K562 (cell line): Measurements from ENCODE around the gene LCA5. TPM values are rescaled to one million over a fixed set of nuclear protein-coding genes. Genes with fewer than 3 reads are reported as not detected.

ENCODE experiments used
- EP300 ChIP-seq: IDR thresholded peaks from 2 replicates; pipeline ENCODE4 v1.6.1; 2012; ENCODE audit warnings: low read length, improper control_type of control experiment
- HDAC6 ChIP-seq: IDR thresholded peaks from 2 replicates; pipeline ENCODE4 v1.6.1; 2012; ENCODE audit warnings: low read depth, mild to moderate bottlenecking, control low read depth, inconsistent platforms, low read length, moderate library complexity
- HNRNPLL ChIP-seq: fragments of 200-400 bp; formaldehyde crosslinking; IDR thresholded peaks from 2 replicates; pipeline ENCODE4 v1.6.1; 2017; ENCODE audit warnings: low read length, low read depth, mild to moderate bottlenecking; ENCODE audit not compliant: poor library complexity, severe bottlenecking
- KDM2B ChIP-seq: fragments of 250-450 bp; sonication (Bioruptor Pico); IDR thresholded peaks from 2 replicates; pipeline ENCODE4 v1.8.0; 2021; ENCODE audit warnings: mild to moderate bottlenecking, moderate library complexity
- MCM2 ChIP-seq: fragments of 450-650 bp; IDR thresholded peaks from 2 replicates; pipeline ENCODE4 v1.6.1; 2017; ENCODE audit warnings: low read depth, mild to moderate bottlenecking
- MED1 ChIP-seq: sonication (generic); formaldehyde crosslinking; IDR thresholded peaks from 2 replicates; pipeline ENCODE4 v1.8.1; 2023; ENCODE audit warnings: missing genetic modification reagents, borderline replicate concordance
- PTBP1 ChIP-seq: fragments of 200-400 bp; formaldehyde crosslinking; IDR thresholded peaks from 2 replicates; pipeline ENCODE4 v1.6.1; 2017; ENCODE audit warnings: low read depth, low read length
- RBBP5 ChIP-seq: fragments of 200-600 bp; sonication (generic); IDR thresholded peaks from 2 replicates; pipeline ENCODE4 v1.6.1; 2012; ENCODE audit warnings: borderline replicate concordance, mild to moderate bottlenecking, low read length, control low read depth, inconsistent platforms; ENCODE audit not compliant: insufficient read depth, poor library complexity, severe bottlenecking
- RBM14 ChIP-seq: fragments of 200-400 bp; formaldehyde crosslinking; IDR thresholded peaks from 2 replicates; pipeline ENCODE4 v1.6.1; 2018; ENCODE audit warnings: low read depth, mild to moderate bottlenecking, low read length, moderate library complexity, borderline replicate concordance; ENCODE audit not compliant: insufficient read depth
- SNAPC5 ChIP-seq: fragments of 250-450 bp; sonication (Bioruptor Pico); IDR thresholded peaks from 2 replicates; pipeline ENCODE4 v1.8.0; 2021; ENCODE audit warnings: moderate library complexity, mild to moderate bottlenecking, inconsistent platforms
- SPI1 ChIP-seq: IDR thresholded peaks from 2 replicates; pipeline ENCODE4 v1.6.1; 2011; ENCODE audit warnings: low read depth, low read length, control low read depth, borderline replicate concordance
- SRF ChIP-seq, 2 experiments: fragments of 250-450, 450-650 bp in 1 of 2; sonication (Bioruptor Pico) in 1 of 2; sonication (generic) in 1 of 2; formaldehyde crosslinking; IDR thresholded peaks; 2 replicates each; pipeline versions ENCODE4 v1.5.0 to v1.5.1; 2020 to 2022; ENCODE audit warnings: mild to moderate bottlenecking in 1 of 2, missing genetic modification reagents in 1 of 2
- ZBTB33 ChIP-seq: sonication (generic); formaldehyde crosslinking; IDR thresholded peaks from 2 replicates; pipeline ENCODE4 v1.8.1; 2023; ENCODE audit warnings: mild to moderate bottlenecking, missing genetic modification reagents
- ZFX ChIP-seq: sonication (generic); formaldehyde crosslinking; IDR thresholded peaks from 2 replicates; pipeline ENCODE4 v1.8.0; 2022; ENCODE audit warnings: mild to moderate bottlenecking, missing genetic modification reagents, moderate library complexity
- ZNF121 ChIP-seq: sonication (generic); formaldehyde crosslinking; conservative IDR thresholded peaks from 2 replicates; pipeline ENCODE4 v1.8.0; 2022; ENCODE audit warnings: missing genetic modification reagents
- ZNF592 ChIP-seq: fragments of 450-650 bp; IDR thresholded peaks from 2 replicates; pipeline ENCODE4 v1.6.1; 2017; ENCODE audit warnings: antibody characterized with exemption, mild to moderate bottlenecking
- polyA plus RNA-seq, 8 experiments: library from polyadenylated mRNA; depleted of rRNA in 4 of 8; stranded (reverse) in 5 of 8; unstranded in 3 of 8; fragments of >200 nt; fragmentation: Nextera tagmentation in 2 of 8; fragmentation: Illumina TruSeq in 1 of 8; extraction: Ambion mirVana in 2 of 8; extraction: Trizol in 1 of 8; gene quantifications; 2 replicates each; pipeline versions ENCODE4 v1.2.1 to v1.2.3, GENCODE V29; 2011 to 2014; ENCODE audit warnings: inconsistent platforms in 1 of 8, missing spikeins in 1 of 8
- total RNA-seq, 7 experiments: library from RNA; depleted of rRNA in 6 of 7; stranded (reverse); fragments of >200 nt in 6 of 7; fragmentation: Illumina TruSeq in 2 of 7; extraction: Trizol in 2 of 7; gene quantifications; 2 replicates each; pipeline versions ENCODE4 v1.2.1 to v1.2.3, GENCODE V29; 2011 to 2021; ENCODE audit warnings: low replicate concordance in 1 of 7

Gene LCA5
- total and polyA plus RNA-seq, 9 of the 15 experiments (the other 6 are each of a cell fraction or from before 2014, with no cell fraction given), result 1.0 to 3.4 (median 1.8) TPM

GRCh38 chr6:79525272-79526100 lies 11.7 kb downstream of the LCA5 start (continued):
- peak; percentile 45 for TF ChIP-seq RBBP5
- TF ChIP-seq MCM2, result no peak
- no peak for TF ChIP-seq MED1
- no peak for TF ChIP-seq SPI1
- TF ChIP-seq KDM2B (CRISPR knock-in tag), result no peak
- peak; percentile 62 for TF ChIP-seq EP300
- no peak for TF ChIP-seq ZNF121
- TF ChIP-seq HDAC6, result no peak
- TF ChIP-seq ZNF592, result peak; percentile 67
- no peak for TF ChIP-seq RBM14
- no peak for TF ChIP-seq SNAPC5 (CRISPR knock-in tag)
- TF ChIP-seq SRF (CRISPR knock-in tag; IDR thresholded peaks at IDR 0.05), result no peak
- no peak; the same call in 1 of the 2 replicates for TF ChIP-seq ZBTB33 (CRISPR knock-in tag)
- TF ChIP-seq ZFX (CRISPR knock-in tag), result peak; percentile 89
- TF ChIP-seq HNRNPLL, result no peak
- no peak for TF ChIP-seq PTBP1
- TF ChIP-seq, all 486 proteins: peak for 75
